GM10847 (cell line): ENCODE measurements around the gene CLPTM1.

ENCODE experiments used
- POLR2A ChIP-seq: IDR thresholded peaks from 2 replicates; pipeline ENCODE4 v1.6.1; 2011; ENCODE audit not compliant: insufficient read length; ENCODE audit errors: extremely low read depth

CLPTM1 gene

GRCh38 chr19:44968118-44968517 lies 12.9 kb downstream of the CLPTM1 start:
- TF ChIP-seq POLR2A: no peak

- TF ChIP-seq POLR2A: no peak
These were observed 13.5 kb downstream of the CLPTM1 start for GRCh38 chr19:44968670-44969069.

- TF ChIP-seq POLR2A: no peak
These were observed 14.3 kb downstream of the CLPTM1 start for GRCh38 chr19:44969437-44969836.

GRCh38 chr19:44972802-44973201 lies 17.6 kb downstream of the CLPTM1 start:
- TF ChIP-seq POLR2A: no peak

- TF ChIP-seq POLR2A: no peak
These were observed 19.0 kb downstream of the CLPTM1 start for GRCh38 chr19:44973982-44974735.

- TF ChIP-seq POLR2A: no peak
These were observed 19.7 kb downstream of the CLPTM1 start for GRCh38 chr19:44974857-44975256.

GRCh38 chr19:44975444-44975843 lies 20.3 kb downstream of the CLPTM1 start:
- no peak for TF ChIP-seq POLR2A

GRCh38 chr19:44984005-44984404 lies 28.8 kb downstream of the CLPTM1 start:
- no peak for TF ChIP-seq POLR2A

- no peak for TF ChIP-seq POLR2A
These were observed 30.3 kb downstream of the CLPTM1 start for GRCh38 chr19:44985445-44985844.

- no peak for TF ChIP-seq POLR2A
These were observed 31.2 kb downstream of the CLPTM1 start for GRCh38 chr19:44986389-44986788.

- TF ChIP-seq POLR2A: no peak
These were observed 32.0 kb downstream of the CLPTM1 start for GRCh38 chr19:44987148-44987675.

- TF ChIP-seq POLR2A: no peak
These were observed 33.1 kb downstream of the CLPTM1 start for GRCh38 chr19:44988273-44988672.

- TF ChIP-seq POLR2A: no peak
These were observed 33.8 kb downstream of the CLPTM1 start for GRCh38 chr19:44988896-44989556.

GRCh38 chr19:44990459-44990858 lies 35.3 kb downstream of the CLPTM1 start:
- no peak for TF ChIP-seq POLR2A

GRCh38 chr19:44990966-44991365 lies 35.8 kb downstream of the CLPTM1 start:
- no peak for TF ChIP-seq POLR2A
